GM18502 (cell line): ENCODE measurements around the gene WDR27.

Experiments
- ATAC-seq: cut with Tn5 transposase; IDR thresholded peaks from one replicate; pipeline ENCODE4 v1.9.1; 2021; ENCODE audit warnings: mild to moderate bottlenecking; ENCODE audit not compliant: unreplicated experiment, poor library complexity

Gene WDR27

GRCh38 chr6:169643521-169643920 is 58.3 kb downstream of the WDR27 start:
- no peak for ATAC-seq

- ATAC-seq: no peak
Measured at GRCh38 chr6:169642455-169642854, 59.4 kb downstream of the WDR27 start.

- ATAC-seq: no peak
Measured at GRCh38 chr6:169641461-169642085, 60.3 kb downstream of the WDR27 start.

GRCh38 chr6:169640983-169641382 is 60.8 kb downstream of the WDR27 start:
- no peak for ATAC-seq

- no peak for ATAC-seq
Measured at GRCh38 chr6:169640351-169640852, 61.4 kb downstream of the WDR27 start.

GRCh38 chr6:169639653-169640278 is 62.1 kb downstream of the WDR27 start:
- ATAC-seq: no peak

GRCh38 chr6:169638915-169639314 is 62.9 kb downstream of the WDR27 start:
- ATAC-seq: no peak

GRCh38 chr6:169638388-169638787 is 63.4 kb downstream of the WDR27 start:
- no peak for ATAC-seq

- ATAC-seq: no peak
Measured at GRCh38 chr6:169635345-169635744, 66.5 kb downstream of the WDR27 start.

GRCh38 chr6:169632841-169633240 is 69.0 kb downstream of the WDR27 start:
- ATAC-seq: no peak

- no peak for ATAC-seq
Measured at GRCh38 chr6:169629256-169629655, 72.6 kb downstream of the WDR27 start.

- ATAC-seq: no peak
Measured at GRCh38 chr6:169627736-169628607, 73.9 kb downstream of the WDR27 start.

GRCh38 chr6:169626649-169627048 is 75.2 kb downstream of the WDR27 start:
- no peak for ATAC-seq

GRCh38 chr6:169626169-169626568 is 75.7 kb downstream of the WDR27 start:
- no peak for ATAC-seq

- ATAC-seq: no peak
Measured at GRCh38 chr6:169625376-169625775, 76.5 kb downstream of the WDR27 start.

- ATAC-seq: no peak
Measured at GRCh38 chr6:169624785-169625184, 77.0 kb downstream of the WDR27 start.

- ATAC-seq: no peak
Measured at GRCh38 chr6:169623975-169624374, 77.9 kb downstream of the WDR27 start.

- no peak for ATAC-seq
Measured at GRCh38 chr6:169623343-169623742, 78.5 kb downstream of the WDR27 start.

- no peak for ATAC-seq
Measured at GRCh38 chr6:169622618-169623017, 79.2 kb downstream of the WDR27 start.

- ATAC-seq: no peak
Measured at GRCh38 chr6:169621311-169621710, 80.5 kb downstream of the WDR27 start.
